ENCODE measurements around the gene SPAG17.

Gene SPAG17

GRCh38 chr1:118013938-118014337 is 171.1 kb downstream of the SPAG17 start:
- no peak for TF ChIP-seq CTCF (IDR thresholded peaks at IDR 0.05; ENCODE audit: control insufficient read depth, extremely low read depth, insufficient read depth)
- H3K4me3 ChIP-seq (ENCODE audit: low read depth, low read length) = no peak overlapping the region
- no peak for DNase-seq (ENCODE audit: low read depth)

GRCh38 chr1:118013336-118013735 is 171.7 kb downstream of the SPAG17 start:
- H3K4me3 ChIP-seq (ENCODE audit: low read depth, low read length) = no peak overlapping the region
- DNase-seq (ENCODE audit: low read depth) = no peak
- TF ChIP-seq CTCF (IDR thresholded peaks at IDR 0.05; ENCODE audit: control insufficient read depth, extremely low read depth, insufficient read depth) = no peak

- no peak for TF ChIP-seq CTCF (IDR thresholded peaks at IDR 0.05; ENCODE audit: control insufficient read depth, extremely low read depth, insufficient read depth)
- no peak for DNase-seq (ENCODE audit: low read depth)
- H3K4me3 ChIP-seq (ENCODE audit: low read depth, low read length) = no peak overlapping the region
These were observed 172.4 kb downstream of the SPAG17 start for GRCh38 chr1:118012515-118013124.

- no peak overlapping the region for H3K4me3 ChIP-seq (ENCODE audit: low read depth, low read length)
- no peak for TF ChIP-seq CTCF (IDR thresholded peaks at IDR 0.05; ENCODE audit: control insufficient read depth, extremely low read depth, insufficient read depth)
- no peak for DNase-seq (ENCODE audit: low read depth)
These were observed 177.0 kb downstream of the SPAG17 start for GRCh38 chr1:118008011-118008410.

- TF ChIP-seq CTCF (IDR thresholded peaks at IDR 0.05; ENCODE audit: control insufficient read depth, extremely low read depth, insufficient read depth) = no peak
- DNase-seq (ENCODE audit: low read depth) = no peak
These were observed 177.6 kb downstream of the SPAG17 start for GRCh38 chr1:118007391-118007790.

GRCh38 chr1:118004312-118004711 is 180.7 kb downstream of the SPAG17 start:
- TF ChIP-seq CTCF (IDR thresholded peaks at IDR 0.05; ENCODE audit: control insufficient read depth, extremely low read depth, insufficient read depth) = no peak
- H3K4me3 ChIP-seq (ENCODE audit: low read depth, low read length) = no peak overlapping the region
- no peak for DNase-seq (ENCODE audit: low read depth)

More at GRCh38 chr1:118007391-118007790, 177.6 kb downstream of the SPAG17 start:
- H3K4me3 ChIP-seq (ENCODE audit: low read depth, low read length) = no peak overlapping the region

- no peak for DNase-seq (ENCODE audit: low read depth)
- TF ChIP-seq CTCF (IDR thresholded peaks at IDR 0.05; ENCODE audit: control insufficient read depth, extremely low read depth, insufficient read depth) = no peak
- no peak overlapping the region for H3K4me3 ChIP-seq (ENCODE audit: low read depth, low read length)
These were observed 199.1 kb downstream of the SPAG17 start for GRCh38 chr1:117985973-117986372.
